K562 (cell line): ENCODE measurements around the gene ZSWIM3. TPM values are rescaled to one million over a fixed set of nuclear protein-coding genes. Genes with fewer than 3 reads are reported as not detected.

Experiments used
- BDP1 ChIP-seq: IDR thresholded peaks from 3 replicates; pipeline ENCODE4 v1.6.1; 2011; ENCODE audit not compliant: insufficient read length, insufficient read depth
- CBX3 ChIP-seq, 2 experiments: IDR thresholded peaks; 1 replicate in 1 of 2; 2 replicates in 1 of 2; pipeline ENCODE4 v1.6.1; 2012; ENCODE audit warnings: inconsistent platforms in 2 of 2, low read length in 2 of 2, borderline replicate concordance in 1 of 2, control low read depth in 1 of 2
- CCAR2 ChIP-seq: fragments of 200-400 bp; formaldehyde crosslinking; IDR thresholded peaks from 2 replicates; pipeline ENCODE4 v1.6.1; 2017; ENCODE audit warnings: mild to moderate bottlenecking, low read depth, low read length
- ESRRB ChIP-seq: fragments of 250-450 bp; sonication (Bioruptor Pico); IDR thresholded peaks from 2 replicates; pipeline ENCODE4 v1.5.0; 2020; ENCODE audit warnings: mild to moderate bottlenecking, moderate library complexity, borderline replicate concordance
- FOXP1 ChIP-seq: sonication (generic); formaldehyde crosslinking; IDR thresholded peaks from 2 replicates; pipeline ENCODE4 v1.8.0; 2022; ENCODE audit warnings: mild to moderate bottlenecking, missing genetic modification reagents
- HDAC3 ChIP-seq: fragments of 450-650 bp; IDR thresholded peaks from 2 replicates; pipeline ENCODE4 v1.6.1; 2018; ENCODE audit warnings: borderline replicate concordance, mild to moderate bottlenecking, moderate library complexity; ENCODE audit not compliant: partially characterized antibody
- HMGXB4 ChIP-seq: sonication (generic); formaldehyde crosslinking; IDR thresholded peaks from 2 replicates; pipeline ENCODE4 v1.8.1; 2023; ENCODE audit warnings: mild to moderate bottlenecking, missing genetic modification reagents
- KAT7 ChIP-seq: sonication (generic); formaldehyde crosslinking; IDR thresholded peaks from 2 replicates; pipeline ENCODE4 v1.8.0; 2022; ENCODE audit warnings: missing genetic modification reagents, mild to moderate bottlenecking, borderline replicate concordance
- MLX ChIP-seq, 2 experiments: fragments of 450-650 bp in 1 of 2; sonication (generic) in 1 of 2; formaldehyde crosslinking; conservative IDR thresholded peaks; 2 replicates each; pipeline versions ENCODE4 v1.4.0 to v1.8.1; 2020 to 2022; ENCODE audit warnings: mild to moderate bottlenecking in 1 of 2, missing genetic modification reagents in 1 of 2
- NCOA1 ChIP-seq: fragments of 450-650 bp; IDR thresholded peaks from 2 replicates; pipeline ENCODE4 v1.6.1; 2016; ENCODE audit warnings: low read depth
- PHF8 ChIP-seq: fragments of 200-600 bp; sonication (generic); IDR thresholded peaks from 2 replicates; pipeline ENCODE4 v1.6.1; 2012; ENCODE audit warnings: mixed run types, mild to moderate bottlenecking, inconsistent platforms, low read length, moderate library complexity, borderline replicate concordance
- TAF1 ChIP-seq: IDR thresholded peaks from 2 replicates; pipeline ENCODE4 v1.6.1; 2011; ENCODE audit warnings: mild to moderate bottlenecking, low read length, moderate library complexity; ENCODE audit not compliant: insufficient read depth, control insufficient read depth, severe bottlenecking; ENCODE audit errors: extremely low read depth
- TEAD1 ChIP-seq, 2 experiments: fragments of 450-650 bp in 1 of 2; sonication (generic) in 1 of 2; formaldehyde crosslinking; IDR thresholded peaks; 2 replicates each; pipeline versions ENCODE4 v1.4.0 to v1.8.0; 2020 to 2022; ENCODE audit warnings: mild to moderate bottlenecking in 2 of 2, missing genetic modification reagents in 1 of 2
- ZNF134 ChIP-seq: fragments of 250-450 bp; sonication (Bioruptor Pico); conservative IDR thresholded peaks from 2 replicates; pipeline ENCODE4 v1.4.0; 2020
- ZNF217 ChIP-seq: sonication (generic); formaldehyde crosslinking; IDR thresholded peaks from 2 replicates; pipeline ENCODE4 v1.8.0; 2022; ENCODE audit warnings: mild to moderate bottlenecking, missing genetic modification reagents
- ZNF561 ChIP-seq: fragments of 450-650 bp; formaldehyde crosslinking; conservative IDR thresholded peaks from 2 replicates; pipeline ENCODE4 v1.4.0; 2020; ENCODE audit warnings: mild to moderate bottlenecking, moderate library complexity
- polyA plus RNA-seq, 8 experiments: library from polyadenylated mRNA; depleted of rRNA in 4 of 8; stranded (reverse) in 5 of 8; unstranded in 3 of 8; fragments of >200 nt; fragmentation: Nextera tagmentation in 2 of 8; fragmentation: Illumina TruSeq in 1 of 8; extraction: Ambion mirVana in 2 of 8; extraction: Trizol in 1 of 8; gene quantifications; 2 replicates each; pipeline versions ENCODE4 v1.2.1 to v1.2.3, GENCODE V29; 2011 to 2014; ENCODE audit warnings: inconsistent platforms in 1 of 8, missing spikeins in 1 of 8
- total RNA-seq, 7 experiments: library from RNA; depleted of rRNA in 6 of 7; stranded (reverse); fragments of >200 nt in 6 of 7; fragmentation: Illumina TruSeq in 2 of 7; extraction: Trizol in 2 of 7; gene quantifications; 2 replicates each; pipeline versions ENCODE4 v1.2.1 to v1.2.3, GENCODE V29; 2011 to 2021; ENCODE audit warnings: low replicate concordance in 1 of 7

ZSWIM3 gene
- total and polyA plus RNA-seq, 9 of the 15 experiments (the other 6 are each of a cell fraction or from before 2014, with no cell fraction given) = 1.7 to 4.3 (median 2.9) TPM

GRCh38 chr20:45910670-45911485 lies 53.5 kb downstream of the ZSWIM3 start (continued):
- peak; percentile 79 for TF ChIP-seq TAF1
- TF ChIP-seq FOXP1 (CRISPR knock-in tag) = no peak
- TF ChIP-seq HDAC3 = no peak
- no peak for TF ChIP-seq HMGXB4 (CRISPR knock-in tag)
- no peak for TF ChIP-seq KAT7
- peak; percentile 58; the same call in 1 of the 2 replicates for TF ChIP-seq PHF8
- TF ChIP-seq ZNF134 (CRISPR knock-in tag) = no peak
- no peak for TF ChIP-seq ESRRB
- no peak for TF ChIP-seq NCOA1
- no peak for TF ChIP-seq ZNF217
- TF ChIP-seq TEAD1 (CRISPR knock-in tag; IDR thresholded peaks at IDR 0.05) = 0 out of 4 replicates have a peak, but pooled peaks of 1 of the 2 experiments have one; percentile 46
- no peak for TF ChIP-seq CCAR2
- no peak for TF ChIP-seq MLX (CRISPR knock-in tag; conservative IDR thresholded peaks at IDR 0.05)
- TF ChIP-seq ZNF561 (CRISPR knock-in tag) = no peak
- no peak for TF ChIP-seq CBX3 (IDR thresholded peaks at IDR 0.05; ENCODE audit: borderline replicate concordance in 1 of 2, low read length in 2 of 2)
- no peak for TF ChIP-seq BDP1
